Liver (tissue), 9 donors: ENCODE measurements around the gene THAP4. TPM values are rescaled to one million over a fixed set of nuclear protein-coding genes. Genes with fewer than 3 reads are reported as not detected.

ENCODE experiments used
- DNase-seq: peaks from one replicate; pipeline ENCODE4 v3.0.0-alpha.2; 2017; ENCODE audit warnings: low spot score
- H3K27ac ChIP-seq, 2 donors: one replicate each; pipeline ENCODE4 v1.7.0; 2013; ENCODE audit warnings: inconsistent platforms in 2 of 2, low read length in 2 of 2, control low read depth in 1 of 2, low read depth in 1 of 2, mild to moderate bottlenecking in 1 of 2
- H3K27me3 ChIP-seq, 4 donors: one replicate each; pipeline versions ENCODE4 v1.6.1 to v1.7.0; 2013; ENCODE audit warnings: low read length in 3 of 4, inconsistent platforms in 1 of 4, mild to moderate bottlenecking in 1 of 4, moderate library complexity in 1 of 4; ENCODE audit not compliant: control insufficient read depth in 4 of 4, insufficient read depth in 4 of 4
- H3K36me3 ChIP-seq, 4 donors: one replicate each; pipeline versions ENCODE4 v1.6.1 to v1.7.0; 2013; ENCODE audit warnings: low read length in 3 of 4, mild to moderate bottlenecking in 3 of 4, low read depth in 1 of 4, moderate library complexity in 1 of 4; ENCODE audit not compliant: control insufficient read depth in 4 of 4, insufficient read depth in 3 of 4
- H3K4me1 ChIP-seq, 4 donors: one replicate each; pipeline versions ENCODE4 v1.6.1 to v1.7.0; 2013; ENCODE audit warnings: low read length in 3 of 4, mild to moderate bottlenecking in 3 of 4, moderate library complexity in 1 of 4; ENCODE audit not compliant: control insufficient read depth in 4 of 4, insufficient read depth in 4 of 4
- H3K4me3 ChIP-seq, 3 donors: one replicate each; pipeline versions ENCODE4 v1.6.1 to v1.7.0; 2013; ENCODE audit warnings: low read length in 3 of 3, control low read depth in 1 of 3, low read depth in 1 of 3, mild to moderate bottlenecking in 1 of 3
- H3K9ac ChIP-seq, 2 donors: one replicate each; pipeline ENCODE4 v1.7.0; 2013; ENCODE audit warnings: low read length in 2 of 2, mild to moderate bottlenecking in 2 of 2, moderate library complexity in 2 of 2, control low read depth in 1 of 2, low read depth in 1 of 2
- H3K9me3 ChIP-seq, 4 donors: one replicate each; pipeline versions ENCODE4 v1.6.1 to v1.7.0; 2013; ENCODE audit warnings: low read length in 3 of 4; ENCODE audit not compliant: control insufficient read depth in 4 of 4
- ATF3 ChIP-seq: IDR thresholded peaks from 2 replicates; pipeline ENCODE4 v1.6.1; 2016; ENCODE audit warnings: antibody characterized with exemption
- EGR1 ChIP-seq, 2 donors: IDR thresholded peaks; 2 replicates each; pipeline ENCODE4 v1.6.1; 2016 to 2018; ENCODE audit warnings: antibody characterized with exemption in 2 of 2, low read depth in 2 of 2
- FOXA1 ChIP-seq: IDR thresholded peaks from 2 replicates; pipeline ENCODE4 v1.6.1; 2016; ENCODE audit warnings: antibody characterized with exemption
- FOXA2 ChIP-seq: IDR thresholded peaks from 2 replicates; pipeline ENCODE4 v1.6.1; 2016; ENCODE audit warnings: antibody characterized with exemption
- GABPA ChIP-seq, 2 donors: IDR thresholded peaks in 1 of 2; conservative IDR thresholded peaks in 1 of 2; 2 replicates each; pipeline ENCODE4 v1.6.1; 2016; ENCODE audit warnings: antibody characterized with exemption in 2 of 2, mild to moderate bottlenecking in 1 of 2, moderate library complexity in 1 of 2
- HNF4A ChIP-seq, 2 donors: conservative IDR thresholded peaks; 2 replicates each; pipeline ENCODE4 v1.6.1; 2016; ENCODE audit warnings: antibody characterized with exemption in 2 of 2, mild to moderate bottlenecking in 2 of 2
- HNF4G ChIP-seq: IDR thresholded peaks from 2 replicates; pipeline ENCODE4 v1.6.1; 2016; ENCODE audit warnings: antibody characterized with exemption
- JUND ChIP-seq, 2 donors: IDR thresholded peaks; 2 replicates each; pipeline ENCODE4 v1.6.1; 2016; ENCODE audit warnings: antibody characterized with exemption in 2 of 2
- NR2F2 ChIP-seq: IDR thresholded peaks from 2 replicates; pipeline ENCODE4 v1.6.1; 2016; ENCODE audit warnings: antibody characterized with exemption
- RAD21 ChIP-seq, 2 donors: IDR thresholded peaks; 2 replicates each; pipeline ENCODE4 v1.6.1; 2016; ENCODE audit warnings: antibody characterized with exemption in 2 of 2, mild to moderate bottlenecking in 2 of 2
- RXRA ChIP-seq, 2 donors: IDR thresholded peaks; 2 replicates each; pipeline ENCODE4 v1.6.1; 2017 to 2018; ENCODE audit warnings: antibody characterized with exemption in 2 of 2, mild to moderate bottlenecking in 1 of 2
- SP1 ChIP-seq: IDR thresholded peaks from 2 replicates; pipeline ENCODE4 v1.6.1; 2018; ENCODE audit warnings: antibody characterized with exemption, mild to moderate bottlenecking
- TAF1 ChIP-seq: conservative IDR thresholded peaks from 2 replicates; pipeline ENCODE4 v1.6.1; 2016; ENCODE audit warnings: antibody characterized with exemption, mild to moderate bottlenecking
- YY1 ChIP-seq: IDR thresholded peaks from 2 replicates; pipeline ENCODE4 v1.6.1; 2016; ENCODE audit warnings: antibody characterized with exemption, mild to moderate bottlenecking
- ZBTB33 ChIP-seq: IDR thresholded peaks from 2 replicates; pipeline ENCODE4 v1.6.1; 2016; ENCODE audit warnings: antibody characterized with exemption
- WGBS: extraction: QIAGEN DNeasy Blood & Tissue Kit; methylation state at CpG from one replicate; pipeline ENCODE4 v1.1.7; 2013; 5-methylcytosine and 5-hydroxymethylcytosine counted together
- polyA plus RNA-seq, 2 donors: library from polyadenylated mRNA; stranded (reverse) in 1 of 2; unstranded in 1 of 2; fragments of 200-250 nt in 1 of 2; fragments of >200 nt in 1 of 2; fragmentation: Nextera tagmentation in 1 of 2; extraction: Ambion mirVana in 1 of 2; gene quantifications; one replicate each; pipeline versions ENCODE4 v1.2.1 to v1.2.3, GENCODE V29; 2013 to 2015
- total RNA-seq, 2 donors: library from RNA; depleted of rRNA; stranded (reverse); fragments of >200 nt; gene quantifications; one replicate each; pipeline ENCODE4 v1.2.3, GENCODE V29; 2014
- TF ChIP-seq, protein P1 (sequence below): IDR thresholded peaks from 2 replicates; pipeline ENCODE4 v1.6.1; 2016; ENCODE audit warnings: antibody characterized with exemption, mild to moderate bottlenecking
- TF ChIP-seq, protein P2 (sequence below): IDR thresholded peaks from 2 replicates; pipeline ENCODE4 v1.6.1; 2016; ENCODE audit warnings: antibody characterized with exemption
- TF ChIP-seq, protein P3 (sequence below): fragments of 150-350 bp; IDR thresholded peaks from 2 replicates; pipeline ENCODE4 v1.5.1; 2017; ENCODE audit warnings: improper control_type of control experiment, low read depth, low read length; ENCODE audit not compliant: missing input control
- donor health status: healthy.
- donor health status: healthy.
- donor health status: healthy.
- donor health status: healthy.
- donor health status: healthy.

THAP4 gene
- total and polyA plus RNA-seq, 4 donors, result 16.8 to 33.1 (median 22.7) TPM

- DNase-seq, result no peak
- no peak overlapping the region for H3K27ac ChIP-seq
- 89% methylated on average over 23 of the region's 23 CpGs for WGBS
- no peaks in the 10 kb centered on the region for H3K9me3 ChIP-seq
- no peak overlapping the region for H3K9ac ChIP-seq
- no peaks in the 10 kb centered on the region for H3K4me1 ChIP-seq
- no peak for TF ChIP-seq ZBTB33
- TF ChIP-seq SP1, result no peak
- no peak for TF ChIP-seq EGR1 (IDR thresholded peaks at IDR 0.05; ENCODE audit: low read depth in 2 of 2)
- no peak for TF ChIP-seq RXRA (IDR thresholded peaks at IDR 0.05)
- no peak for TF ChIP-seq TAF1
- no peak overlapping the region for H3K4me3 ChIP-seq
- H3K36me3 ChIP-seq, result peaks cover 10 to 27% (median 15%) of the 10 kb centered on the region in 4 donors
- no peaks in the 10 kb centered on the region for H3K27me3 ChIP-seq
Observed at GRCh38 chr2:241570961-241571581, 65.9 kb downstream of the THAP4 start.

DNA sequence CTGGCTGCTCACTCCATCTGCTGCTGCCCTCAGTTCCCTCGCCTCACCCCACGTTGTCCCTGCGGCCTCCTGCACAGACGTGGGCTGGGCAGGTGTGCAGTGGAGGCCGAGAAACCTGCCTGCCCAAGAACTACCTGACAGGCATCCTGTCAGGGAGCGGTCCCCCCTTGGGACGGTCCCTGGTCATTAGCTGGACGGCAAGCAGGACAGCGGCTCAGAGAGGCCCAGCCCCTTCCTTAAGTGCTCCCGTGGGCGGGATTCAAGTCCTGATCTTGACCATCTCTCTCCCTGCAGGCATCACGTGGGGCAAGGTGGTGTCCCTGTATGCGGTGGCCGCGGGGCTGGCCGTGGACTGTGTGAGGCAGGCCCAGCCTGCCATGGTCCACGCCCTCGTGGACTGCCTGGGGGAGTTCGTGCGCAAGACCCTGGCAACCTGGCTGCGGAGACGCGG is 67.1 kb downstream of the THAP4 start:
- H3K4me1 ChIP-seq, result no peaks in the 10 kb centered on the region
- H3K4me3 ChIP-seq, result no peak overlapping the region
- no peak overlapping the region for H3K9ac ChIP-seq
- H3K36me3 ChIP-seq, result peaks cover 11 to 27% (median 15%) of the 10 kb centered on the region in 4 donors
- no peaks in the 10 kb centered on the region for H3K9me3 ChIP-seq
- no peaks in the 10 kb centered on the region for H3K27me3 ChIP-seq
- H3K27ac ChIP-seq, result no peak overlapping the region
- 97% methylated on average over 23 of the region's 23 CpGs for WGBS
- TF ChIP-seq, protein P1, sequence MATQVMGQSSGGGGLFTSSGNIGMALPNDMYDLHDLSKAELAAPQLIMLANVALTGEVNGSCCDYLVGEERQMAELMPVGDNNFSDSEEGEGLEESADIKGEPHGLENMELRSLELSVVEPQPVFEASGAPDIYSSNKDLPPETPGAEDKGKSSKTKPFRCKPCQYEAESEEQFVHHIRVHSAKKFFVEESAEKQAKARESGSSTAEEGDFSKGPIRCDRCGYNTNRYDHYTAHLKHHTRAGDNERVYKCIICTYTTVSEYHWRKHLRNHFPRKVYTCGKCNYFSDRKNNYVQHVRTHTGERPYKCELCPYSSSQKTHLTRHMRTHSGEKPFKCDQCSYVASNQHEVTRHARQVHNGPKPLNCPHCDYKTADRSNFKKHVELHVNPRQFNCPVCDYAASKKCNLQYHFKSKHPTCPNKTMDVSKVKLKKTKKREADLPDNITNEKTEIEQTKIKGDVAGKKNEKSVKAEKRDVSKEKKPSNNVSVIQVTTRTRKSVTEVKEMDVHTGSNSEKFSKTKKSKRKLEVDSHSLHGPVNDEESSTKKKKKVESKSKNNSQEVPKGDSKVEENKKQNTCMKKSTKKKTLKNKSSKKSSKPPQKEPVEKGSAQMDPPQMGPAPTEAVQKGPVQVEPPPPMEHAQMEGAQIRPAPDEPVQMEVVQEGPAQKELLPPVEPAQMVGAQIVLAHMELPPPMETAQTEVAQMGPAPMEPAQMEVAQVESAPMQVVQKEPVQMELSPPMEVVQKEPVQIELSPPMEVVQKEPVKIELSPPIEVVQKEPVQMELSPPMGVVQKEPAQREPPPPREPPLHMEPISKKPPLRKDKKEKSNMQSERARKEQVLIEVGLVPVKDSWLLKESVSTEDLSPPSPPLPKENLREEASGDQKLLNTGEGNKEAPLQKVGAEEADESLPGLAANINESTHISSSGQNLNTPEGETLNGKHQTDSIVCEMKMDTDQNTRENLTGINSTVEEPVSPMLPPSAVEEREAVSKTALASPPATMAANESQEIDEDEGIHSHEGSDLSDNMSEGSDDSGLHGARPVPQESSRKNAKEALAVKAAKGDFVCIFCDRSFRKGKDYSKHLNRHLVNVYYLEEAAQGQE, result no peak
- TF ChIP-seq HNF4G, result no peak
- TF ChIP-seq JUND (IDR thresholded peaks at IDR 0.05), result no peak
- no peak for TF ChIP-seq SP1
- TF ChIP-seq, protein P2, sequence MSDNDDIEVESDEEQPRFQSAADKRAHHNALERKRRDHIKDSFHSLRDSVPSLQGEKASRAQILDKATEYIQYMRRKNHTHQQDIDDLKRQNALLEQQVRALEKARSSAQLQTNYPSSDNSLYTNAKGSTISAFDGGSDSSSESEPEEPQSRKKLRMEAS, result no peak
- TF ChIP-seq HNF4A (conservative IDR thresholded peaks at IDR 0.05), result no peak
- TF ChIP-seq TAF1, result no peak
- TF ChIP-seq ZBTB33, result no peak
- no peak for TF ChIP-seq RXRA (IDR thresholded peaks at IDR 0.05)
- TF ChIP-seq YY1, result no peak
- TF ChIP-seq FOXA2, result no peak
- no peak for TF ChIP-seq GABPA (IDR thresholded peaks at IDR 0.05 in 1 of 2, conservative IDR thresholded peaks at IDR 0.05 in 1 of 2)
- TF ChIP-seq NR2F2, result no peak
- no peak for TF ChIP-seq RAD21 (IDR thresholded peaks at IDR 0.05)
- no peak for TF ChIP-seq FOXA1
- no peak for TF ChIP-seq ATF3
- TF ChIP-seq EGR1 (IDR thresholded peaks at IDR 0.05; ENCODE audit: low read depth in 2 of 2), result no peak
- TF ChIP-seq, protein P3, sequence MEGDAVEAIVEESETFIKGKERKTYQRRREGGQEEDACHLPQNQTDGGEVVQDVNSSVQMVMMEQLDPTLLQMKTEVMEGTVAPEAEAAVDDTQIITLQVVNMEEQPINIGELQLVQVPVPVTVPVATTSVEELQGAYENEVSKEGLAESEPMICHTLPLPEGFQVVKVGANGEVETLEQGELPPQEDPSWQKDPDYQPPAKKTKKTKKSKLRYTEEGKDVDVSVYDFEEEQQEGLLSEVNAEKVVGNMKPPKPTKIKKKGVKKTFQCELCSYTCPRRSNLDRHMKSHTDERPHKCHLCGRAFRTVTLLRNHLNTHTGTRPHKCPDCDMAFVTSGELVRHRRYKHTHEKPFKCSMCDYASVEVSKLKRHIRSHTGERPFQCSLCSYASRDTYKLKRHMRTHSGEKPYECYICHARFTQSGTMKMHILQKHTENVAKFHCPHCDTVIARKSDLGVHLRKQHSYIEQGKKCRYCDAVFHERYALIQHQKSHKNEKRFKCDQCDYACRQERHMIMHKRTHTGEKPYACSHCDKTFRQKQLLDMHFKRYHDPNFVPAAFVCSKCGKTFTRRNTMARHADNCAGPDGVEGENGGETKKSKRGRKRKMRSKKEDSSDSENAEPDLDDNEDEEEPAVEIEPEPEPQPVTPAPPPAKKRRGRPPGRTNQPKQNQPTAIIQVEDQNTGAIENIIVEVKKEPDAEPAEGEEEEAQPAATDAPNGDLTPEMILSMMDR, result no peak
- DNase-seq, result no peak
